EL (cell line): Measurements from ENCODE around the gene PCP2.

Source experiments
- DNase-seq: peaks from one replicate; pipeline ENCODE4 v3.0.0-alpha.2; 2016

The PCP2 gene

DNA sequence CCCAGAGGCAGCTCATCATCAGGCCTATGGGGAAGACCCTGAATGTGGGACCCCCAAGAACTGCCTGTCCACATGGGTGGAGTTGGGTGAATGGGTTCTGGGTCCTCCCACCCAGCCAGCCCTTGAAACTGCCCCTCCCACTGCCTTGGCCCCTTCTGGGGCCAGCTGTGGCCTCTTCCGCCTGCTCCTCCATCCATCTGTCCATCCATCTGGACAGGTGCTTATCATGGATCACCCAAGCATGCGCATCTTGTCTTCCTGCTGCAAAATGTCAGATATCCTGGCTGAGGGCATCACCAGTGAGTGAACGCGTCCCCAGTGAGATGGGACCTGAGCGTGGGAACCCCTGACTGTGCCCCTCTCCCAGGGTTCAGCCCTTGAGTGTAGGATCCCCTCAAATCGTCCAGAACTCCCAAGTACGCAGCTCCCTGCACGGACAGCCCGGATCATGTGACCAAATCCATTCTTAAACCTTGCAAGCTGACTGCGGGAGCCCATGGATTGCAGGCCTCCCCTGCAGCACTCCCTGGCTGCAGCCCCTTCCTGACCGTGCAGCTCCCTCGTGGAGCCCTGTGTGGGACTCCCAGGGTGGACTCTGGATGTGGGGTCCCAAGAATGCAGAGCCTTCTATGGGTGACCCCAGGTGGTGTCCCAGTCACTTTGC, 5.4 kb upstream of the PCP2 start:
- no peak for DNase-seq

DNA sequence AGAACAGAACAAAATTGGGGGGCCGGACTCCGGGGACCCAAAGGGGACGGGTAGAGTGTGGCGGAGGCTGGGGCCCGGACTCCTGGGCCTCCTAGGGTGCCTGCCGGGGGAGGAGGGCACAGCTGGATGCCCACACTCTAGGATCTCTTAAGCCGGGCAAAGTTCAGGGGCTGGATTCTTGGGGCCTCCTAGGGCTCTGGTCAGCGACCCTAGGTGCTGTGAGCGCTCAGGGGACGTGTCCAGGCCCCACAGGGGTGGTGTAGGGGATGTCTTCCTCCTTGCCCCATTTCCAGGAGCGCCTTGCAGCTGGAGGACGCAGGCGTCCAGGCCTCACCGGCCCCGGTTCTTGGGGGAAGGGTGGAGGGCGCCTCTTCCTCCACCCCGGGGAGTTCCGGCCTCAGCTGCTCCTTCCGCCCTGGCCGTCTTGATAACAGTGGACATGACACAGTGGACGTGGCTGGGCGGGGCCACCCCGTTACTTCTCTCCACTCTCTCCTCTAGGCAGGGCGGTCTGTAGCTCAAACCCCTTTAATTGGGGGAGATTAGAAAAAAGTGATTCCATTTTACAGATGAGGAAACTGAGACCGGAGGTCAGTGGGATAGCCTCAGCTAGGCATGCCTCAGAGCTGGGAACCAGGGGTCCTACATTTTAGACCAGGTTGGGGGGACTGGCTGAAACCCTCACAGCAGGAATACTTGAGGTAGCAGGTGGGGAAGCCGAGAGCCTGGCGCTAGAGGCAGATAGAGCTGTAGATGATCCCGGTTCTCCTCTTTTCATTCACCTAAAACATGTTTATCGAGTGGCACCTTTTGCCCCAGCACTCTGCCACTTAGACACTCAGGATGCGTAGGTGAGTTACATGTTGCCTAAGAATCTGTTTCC, 4.1 kb upstream of the PCP2 start:
- no peak for DNase-seq

DNA sequence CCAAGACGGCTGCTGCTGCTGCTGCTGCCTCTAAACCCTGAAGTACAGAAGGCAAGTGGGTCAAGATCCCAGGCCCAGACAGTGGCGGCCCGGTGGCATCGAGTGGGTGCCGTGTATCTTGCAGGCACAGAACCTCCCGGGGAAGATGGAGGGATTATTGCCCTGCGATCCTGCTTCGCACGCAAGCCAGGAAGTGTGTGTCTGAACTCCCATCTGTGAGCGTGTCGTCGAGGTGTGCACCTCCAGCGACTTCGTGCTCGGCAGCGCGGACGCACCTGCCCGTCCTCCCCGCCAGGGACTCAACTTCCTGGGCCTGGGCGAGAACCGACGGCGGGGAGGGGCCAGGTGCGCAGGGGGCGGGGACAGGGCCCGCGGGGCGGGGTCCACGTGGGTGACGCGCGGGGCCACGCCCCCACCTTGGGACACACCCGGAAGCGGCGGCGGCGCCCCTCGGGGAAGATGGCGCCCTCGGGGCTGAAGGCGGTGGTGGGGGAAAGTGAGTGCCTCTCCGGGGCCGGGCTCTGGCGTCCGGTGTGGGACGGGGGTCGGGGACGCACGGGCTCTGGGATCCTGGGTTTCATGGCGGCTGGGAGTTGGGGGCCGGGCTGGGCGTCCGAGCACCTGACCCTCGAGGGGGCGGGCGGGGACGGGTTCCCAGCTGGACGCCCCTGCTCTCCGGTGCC, 3.3 kb upstream of the PCP2 start, which contains the start of gene STXBP2:
Gene STXBP2 (plus strand): TSS at position 420 of the 683 bp plus-strand sequence. CDS start 40 bp downstream, at position 460.
- peak; percentile 38 for DNase-seq

DNA sequence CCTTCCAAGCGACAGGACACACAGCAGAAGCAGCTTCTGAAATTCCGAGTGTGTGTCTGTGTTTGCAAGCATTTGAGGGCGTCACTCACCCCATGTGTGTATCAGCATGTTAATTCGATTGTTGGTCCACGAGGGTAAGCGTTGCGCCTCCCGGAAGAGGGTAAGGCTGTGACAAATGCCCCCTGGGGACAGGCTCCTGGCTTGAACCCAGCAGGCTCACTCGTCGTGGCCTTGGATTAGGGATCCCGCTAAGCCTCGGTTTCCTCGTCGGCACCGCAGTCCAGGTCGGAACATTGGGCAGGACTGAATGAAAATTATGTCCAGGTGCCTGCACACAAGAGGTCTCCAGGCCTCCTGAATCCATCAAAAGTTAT, 2.8 kb upstream of the PCP2 start:
- no peak for DNase-seq

DNA sequence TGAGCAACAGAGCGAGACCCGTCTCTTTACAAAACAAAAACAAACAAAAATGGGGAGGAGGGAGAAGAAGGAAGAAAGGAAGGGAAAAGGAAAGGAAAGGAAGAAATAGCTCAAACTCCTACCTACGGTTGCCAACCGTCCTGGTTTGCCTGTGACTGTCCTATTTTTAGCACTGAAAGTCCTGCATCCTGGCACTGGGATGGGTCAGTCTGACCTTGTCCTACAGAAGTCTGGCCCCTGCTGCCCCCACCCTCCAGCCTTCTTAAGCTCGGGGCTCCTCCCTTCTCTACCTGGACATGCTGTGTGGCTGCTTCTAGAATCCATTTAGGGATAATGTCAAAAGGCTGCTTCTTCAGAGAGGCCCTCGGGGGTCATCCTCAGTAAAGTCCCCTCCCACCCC, 2.2 kb upstream of the PCP2 start:
- DNase-seq = no peak

DNA sequence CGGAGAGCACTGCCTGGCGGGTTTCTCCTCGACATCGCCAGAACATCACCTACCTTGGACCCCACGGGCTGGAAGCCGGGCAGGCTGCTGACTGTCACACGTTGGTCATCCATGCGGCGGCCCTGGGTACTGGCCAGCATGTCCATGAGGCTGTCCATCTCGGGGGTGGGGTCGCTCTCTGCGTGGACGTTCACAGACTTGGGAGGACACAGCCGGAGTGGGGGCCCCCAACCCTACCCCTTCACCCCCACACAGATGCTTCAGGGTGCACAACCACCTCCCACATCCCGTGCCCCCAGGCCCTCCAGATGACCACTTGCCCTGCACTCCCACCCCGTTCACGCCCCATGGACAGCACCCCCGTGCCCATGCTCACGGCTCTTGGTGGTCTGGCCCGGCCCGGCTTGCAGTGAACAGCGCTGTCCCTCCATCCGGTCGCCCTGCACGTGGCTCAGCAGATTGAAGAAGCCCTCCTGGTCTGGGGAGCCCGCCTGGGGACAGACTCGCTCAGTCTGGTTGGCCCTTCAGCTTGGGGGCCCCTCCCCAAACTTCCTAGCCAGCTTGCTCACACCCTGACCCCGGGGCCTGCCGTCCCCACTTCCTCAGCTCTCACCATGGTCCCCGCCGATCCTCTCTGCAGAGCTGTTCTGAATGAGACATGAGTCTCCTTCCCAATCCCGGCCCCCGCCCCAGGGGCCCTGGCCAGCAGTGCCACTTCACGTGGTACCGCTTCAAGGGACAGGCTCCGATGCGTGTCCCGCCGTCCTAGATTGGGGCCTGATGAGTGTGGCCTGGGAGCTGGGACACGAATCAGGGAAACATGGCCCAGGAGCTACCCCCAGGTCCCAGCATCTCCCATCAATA, 947 bp downstream of the PCP2 start:
- DNase-seq = no peak

DNA sequence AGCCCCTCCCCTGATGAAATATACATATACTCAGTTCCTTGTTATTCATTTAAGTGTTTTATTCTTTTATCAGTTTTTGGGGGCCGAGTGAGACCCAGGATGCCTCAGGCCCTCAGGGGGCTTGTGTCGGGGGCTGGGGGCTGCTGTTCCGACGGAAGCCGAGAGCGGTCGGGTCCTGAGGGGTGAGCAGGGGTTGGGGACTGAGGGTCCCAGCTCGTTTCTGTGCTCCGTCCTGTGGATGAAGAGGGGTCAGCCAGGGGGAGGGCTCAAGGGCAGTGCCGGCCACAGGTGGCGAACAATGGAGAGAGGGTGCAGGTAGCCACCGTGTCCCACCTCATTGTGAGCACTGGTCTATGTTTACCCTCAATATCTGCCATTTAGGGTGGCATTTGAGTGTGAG, 1.9 kb downstream of the PCP2 start:
- no peak for DNase-seq

DNA sequence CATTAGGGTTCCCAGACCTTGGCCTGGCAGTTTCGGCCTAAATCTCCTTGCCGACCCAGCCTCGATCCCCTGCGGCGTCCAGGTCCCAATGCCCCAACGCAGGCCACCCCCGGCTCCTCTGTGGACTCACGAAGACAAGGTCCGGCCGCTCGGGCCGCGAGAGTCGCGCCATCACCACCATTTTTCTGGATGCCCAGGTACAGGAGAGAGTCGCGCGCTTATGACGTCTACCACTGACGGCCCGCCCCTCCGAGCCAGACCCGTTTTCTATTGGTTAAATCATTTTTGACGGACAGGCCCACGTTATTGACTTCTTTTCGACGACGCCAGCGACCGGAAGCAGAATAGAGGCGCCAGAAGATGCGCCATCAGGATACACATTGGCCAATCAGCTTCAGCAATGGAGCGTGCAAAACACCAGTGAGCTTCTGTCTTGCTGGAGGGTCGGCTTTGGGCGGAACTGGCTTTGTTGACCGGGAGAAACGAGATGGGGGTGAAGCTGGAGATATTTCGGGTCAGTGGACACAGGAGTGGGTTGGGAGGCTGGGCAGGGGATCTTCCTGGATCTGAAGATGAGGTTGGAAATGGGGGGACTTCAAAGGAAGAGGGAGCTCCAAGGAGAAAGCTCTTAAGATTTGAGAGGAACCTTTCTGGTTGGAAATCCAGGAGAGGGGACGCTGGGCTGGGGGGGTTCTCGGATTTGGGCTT, 4.0 kb downstream of the PCP2 start, which contains the start of the genes PET100 and XAB2:
Gene PET100 (plus strand): TSS at position 447 of the 708 bp plus-strand sequence. CDS start 41 bp downstream, at position 488.
Gene XAB2 (minus strand): TSS at position 199 of the 708 bp plus-strand sequence. CDS start 18 bp downstream, at position 181.
- DNase-seq = peak; percentile 99

DNA sequence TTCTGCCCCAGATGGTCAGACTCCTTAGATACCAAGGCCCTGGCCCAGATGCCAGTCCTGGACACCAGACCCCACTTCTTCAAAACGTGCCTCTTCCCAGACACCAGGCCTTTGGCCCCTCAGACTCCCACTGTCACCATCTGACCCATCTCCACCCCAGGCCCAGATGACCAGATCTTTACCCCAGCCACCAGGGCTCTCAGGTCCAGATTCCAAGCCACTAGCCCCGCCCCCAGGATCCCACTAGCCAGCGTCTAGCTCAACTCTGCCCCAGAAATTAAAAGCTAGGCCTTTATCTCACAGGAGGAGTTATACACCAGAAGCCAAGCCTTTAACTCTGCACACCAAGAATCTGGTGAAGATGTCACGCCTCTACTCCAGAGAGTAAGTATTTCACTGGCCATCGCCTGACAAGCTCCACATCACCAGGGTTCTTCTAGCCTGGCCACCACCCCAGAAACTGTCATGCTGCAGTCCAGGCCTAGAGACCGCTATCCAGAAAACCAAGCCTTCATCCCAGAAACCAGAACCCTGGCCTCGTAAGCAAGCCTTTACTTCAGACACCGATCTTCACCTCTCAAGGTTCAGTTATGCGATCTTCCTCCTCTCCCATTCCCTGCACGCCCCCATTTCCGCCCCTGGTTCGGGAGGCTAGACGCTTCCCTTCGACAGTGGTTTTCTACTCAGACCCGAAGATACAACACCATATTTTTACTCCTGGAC, 4.8 kb downstream of the PCP2 start:
- DNase-seq = no peak

DNA sequence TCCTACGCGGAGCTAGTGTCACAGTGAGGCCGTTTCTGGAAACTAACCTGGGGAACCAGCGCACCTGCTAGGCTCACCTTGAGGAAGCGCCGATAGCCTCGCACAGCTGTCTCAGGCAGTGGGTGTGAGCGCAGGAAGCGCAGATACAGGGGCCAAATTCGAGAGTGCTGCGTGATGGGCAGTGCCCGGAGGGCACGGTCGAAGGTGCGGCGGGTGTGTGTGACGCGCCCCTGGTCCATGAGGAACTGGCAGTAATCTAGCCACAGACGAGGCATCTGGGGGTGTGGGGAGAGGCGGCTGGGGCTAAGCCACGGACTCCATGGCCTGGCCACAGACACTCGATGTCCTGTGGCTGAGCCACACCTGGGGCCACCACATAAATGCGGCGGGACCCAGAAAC, 6.4 kb downstream of the PCP2 start:
- DNase-seq = no peak

DNA sequence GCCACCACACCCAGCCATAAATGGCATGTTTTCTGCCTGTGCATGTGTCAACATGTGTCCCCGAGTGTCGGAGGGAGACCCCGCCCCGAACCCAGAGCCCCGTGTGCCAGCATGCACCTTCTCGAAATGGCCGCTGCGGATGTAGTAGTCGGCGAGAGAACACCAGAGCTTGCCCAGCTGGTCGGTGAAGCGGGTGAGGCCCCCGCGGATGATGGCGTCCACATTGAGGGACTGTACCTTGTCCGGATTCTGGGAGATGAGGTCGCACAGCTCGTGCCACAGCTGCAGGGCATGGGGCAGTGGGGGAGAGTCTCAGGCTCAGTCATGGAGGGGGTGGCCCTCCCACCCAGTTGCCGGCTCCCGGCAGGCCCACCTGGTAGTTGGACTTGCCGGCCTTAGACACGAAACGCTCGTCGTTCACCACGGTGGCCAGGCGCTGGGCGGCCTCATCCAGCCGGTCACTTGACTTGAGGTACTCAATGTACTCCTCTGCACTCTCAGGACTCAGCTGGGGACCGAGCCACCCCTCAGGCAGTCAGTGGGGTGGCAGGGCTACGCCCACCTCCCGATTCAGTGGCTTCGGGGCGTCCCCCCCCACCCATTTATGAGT, 7.7 kb downstream of the PCP2 start:
- DNase-seq = no peak

DNA sequence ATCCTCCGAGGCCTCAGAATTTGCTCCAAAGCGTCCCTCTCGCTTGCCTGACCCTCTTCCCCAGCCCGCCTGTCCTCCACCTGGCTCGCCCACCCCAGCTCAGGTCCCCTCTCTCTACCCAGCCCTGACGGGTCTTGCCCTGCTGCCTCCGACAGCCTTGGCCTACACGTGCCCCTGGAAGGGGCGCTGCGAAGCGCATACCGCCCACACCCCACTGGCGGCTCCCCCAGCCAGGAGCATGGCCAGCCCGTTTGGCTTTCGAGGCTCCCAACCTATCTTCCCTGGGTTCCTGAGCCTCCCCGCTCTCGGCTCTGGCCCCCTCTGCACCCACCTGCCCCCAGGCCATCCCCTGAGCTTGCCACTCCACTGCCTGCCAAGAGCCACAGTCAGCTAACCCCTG, 8.7 kb downstream of the PCP2 start:
- DNase-seq = no peak

DNA sequence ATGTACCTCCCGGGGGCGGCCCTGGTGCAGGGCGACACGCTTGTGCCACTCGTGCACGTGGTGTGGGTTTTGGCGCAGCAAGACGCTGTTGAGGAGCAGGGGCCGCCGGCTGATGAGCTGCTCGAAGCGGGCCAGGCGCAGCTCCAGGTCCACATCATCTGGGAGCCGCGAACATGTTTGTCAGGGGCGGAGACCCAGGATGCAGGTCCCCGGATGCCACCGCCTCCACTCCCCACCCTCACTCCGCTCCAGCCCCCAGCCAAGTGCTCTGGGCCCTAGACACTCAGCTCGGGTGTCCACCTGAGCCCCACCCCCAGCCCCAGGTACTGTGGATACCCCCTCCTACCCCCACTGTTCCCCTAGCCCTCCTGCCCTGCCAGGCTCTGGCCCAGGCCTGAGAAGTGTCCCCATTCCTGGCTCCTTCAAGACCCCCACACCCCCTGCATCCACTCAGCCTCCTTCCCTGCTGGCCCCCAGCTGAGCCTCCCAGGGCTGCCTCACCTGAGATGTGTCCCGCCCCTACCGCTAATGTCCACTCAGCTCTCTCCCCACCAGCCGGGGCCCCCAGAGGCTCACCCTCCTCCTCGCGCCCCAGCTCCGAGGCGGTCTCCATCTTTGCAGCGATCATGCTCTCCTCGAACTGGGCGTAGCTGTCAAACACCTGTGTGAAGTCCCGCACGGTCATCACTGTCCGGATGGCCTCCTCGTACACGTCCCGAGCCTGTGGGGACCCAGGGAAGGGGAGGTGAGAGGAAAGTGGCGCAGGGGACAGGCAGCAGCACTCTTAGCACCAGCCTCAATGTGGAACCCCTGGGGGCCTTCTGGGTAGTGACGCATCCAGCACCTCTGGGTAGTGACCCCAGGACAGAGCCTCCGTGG, 9.6 kb downstream of the PCP2 start:
- no peak for DNase-seq

DNA sequence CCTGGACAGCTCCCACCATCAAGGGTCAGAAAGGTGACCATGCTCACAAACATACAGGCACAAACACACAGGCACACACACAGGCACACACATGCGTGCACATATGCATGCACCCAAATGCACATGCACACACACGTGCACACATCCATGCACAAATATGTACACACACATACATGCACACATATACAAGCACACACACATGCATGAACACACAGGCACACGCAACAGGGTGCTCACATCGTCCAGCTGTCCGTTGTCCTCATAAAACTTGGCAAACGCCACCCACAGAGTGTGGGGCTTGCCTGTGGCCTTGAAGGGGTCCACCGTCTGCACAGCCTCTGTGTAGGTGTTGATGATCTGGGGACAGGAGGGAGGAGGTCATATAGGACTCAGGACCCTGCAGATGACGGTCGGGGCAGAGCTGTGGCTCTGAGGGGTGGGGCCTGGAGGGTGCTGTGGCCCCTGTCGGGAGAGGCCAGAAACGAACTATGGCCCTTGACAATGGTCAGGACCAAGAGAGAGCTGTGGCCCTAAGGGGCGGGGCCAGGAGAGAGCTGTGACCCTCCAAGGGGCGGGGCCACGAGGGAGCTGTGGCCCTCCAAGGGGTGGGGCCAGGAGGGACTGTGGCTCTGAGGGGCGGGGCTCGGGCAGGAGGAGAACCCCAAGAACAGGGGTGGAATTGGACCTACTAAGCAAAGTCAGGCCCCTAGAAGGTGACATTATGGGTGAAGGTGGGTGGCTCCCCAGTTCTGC, 10.4 kb downstream of the PCP2 start:
- no peak for DNase-seq

DNA sequence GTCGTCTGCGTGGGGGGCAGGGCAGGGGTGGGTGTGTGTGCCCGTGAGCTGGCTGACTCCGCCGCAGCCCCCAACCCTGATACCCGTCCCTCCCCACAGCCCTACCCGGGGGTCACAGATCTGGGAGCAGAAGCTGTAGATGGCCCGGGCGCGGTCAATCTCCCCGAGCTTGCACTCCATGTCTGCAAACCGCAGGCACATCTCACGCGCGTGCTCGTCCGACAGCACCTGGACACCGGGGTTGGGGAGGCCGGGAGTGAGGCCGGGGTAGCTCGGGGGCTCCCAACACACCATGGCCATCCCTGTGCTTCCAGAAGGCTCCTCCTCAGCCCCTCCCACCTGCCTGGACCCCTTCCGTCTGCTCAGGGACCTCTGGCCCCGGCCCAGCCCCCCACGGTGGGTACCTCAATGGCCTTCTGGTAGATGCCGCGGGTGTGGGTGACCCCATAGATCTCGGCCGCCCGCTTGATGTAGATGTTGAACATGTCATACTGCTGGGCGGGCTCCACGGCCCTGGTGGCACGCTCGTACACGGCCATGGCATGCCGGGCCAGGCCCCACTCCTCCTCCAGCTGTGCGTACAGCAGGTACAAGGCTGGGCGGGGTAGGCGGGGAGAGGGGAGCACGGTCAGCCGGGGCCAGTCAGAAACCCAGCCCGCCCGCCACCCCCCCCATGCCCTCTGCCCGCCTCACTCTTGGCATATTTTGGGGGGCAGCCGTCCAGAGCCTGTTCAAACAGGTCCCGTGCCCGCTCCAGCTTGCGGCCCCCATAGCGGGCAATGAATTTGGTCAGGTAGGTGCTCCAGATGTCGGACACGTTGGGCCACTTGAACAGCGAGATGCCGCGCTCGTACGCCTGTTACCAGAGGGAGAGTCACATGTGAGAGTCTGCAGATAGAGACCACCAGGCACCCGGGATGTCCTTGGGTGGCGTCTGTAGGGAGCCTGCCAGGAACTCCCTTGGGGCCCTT, 12.8 kb downstream of the PCP2 start:
- no peak for DNase-seq

DNA sequence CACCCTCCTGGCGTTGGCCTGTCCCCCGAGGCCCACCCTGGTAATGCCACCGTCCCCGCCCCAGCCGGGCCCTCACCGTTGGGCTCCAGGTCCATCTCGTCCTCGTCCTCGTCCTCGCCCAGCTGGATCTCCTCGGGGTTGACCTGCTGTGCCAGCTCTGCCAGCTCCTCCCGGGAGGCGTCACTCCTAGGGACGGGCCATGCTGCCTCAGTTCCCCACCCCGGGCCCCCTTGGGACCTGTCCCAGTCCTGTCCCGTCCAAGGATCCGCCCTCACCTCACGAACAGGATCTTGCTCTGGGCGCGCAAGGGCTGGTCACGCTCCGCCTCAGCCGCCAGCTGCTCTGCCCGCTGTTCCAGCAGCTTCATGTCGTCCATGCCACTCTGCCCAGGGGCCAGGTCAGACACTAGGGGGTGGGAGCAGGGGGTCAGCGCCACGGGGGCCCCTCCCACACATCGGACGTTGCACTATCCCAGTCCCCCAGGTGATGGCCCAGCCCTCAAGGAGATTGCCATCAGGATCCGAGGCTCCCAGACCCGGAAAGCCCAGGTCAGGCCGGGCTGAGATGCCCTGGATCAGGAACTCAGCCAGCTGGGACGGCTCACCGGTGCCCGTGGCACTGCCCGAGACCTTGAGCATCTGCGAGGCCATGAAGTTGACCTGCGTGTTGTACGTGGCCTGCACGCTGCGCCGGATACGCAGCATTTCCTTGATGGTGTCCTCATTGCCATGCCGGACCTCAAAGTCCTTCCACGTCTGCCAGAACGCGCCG, 13.7 kb downstream of the PCP2 start:
- no peak for DNase-seq
